Upper lobe of left lung (tissue), 4 donors: ENCODE data around the gene PLXNB2.

Experiments
- EP300 ChIP-seq, 4 donors: sonication (generic); formaldehyde crosslinking; IDR thresholded peaks; one replicate each; pipeline ENCODE4 v1.5.1; 2017; ENCODE audit warnings: antibody characterized with exemption in 4 of 4, control low read depth in 2 of 4
- POLR2A ChIP-seq, 4 donors: fragments of 450-650 bp; IDR thresholded peaks; one replicate each; pipeline ENCODE4 v1.5.1; 2016 to 2017; ENCODE audit warnings: antibody characterized with exemption in 4 of 4, mild to moderate bottlenecking in 2 of 4
- POLR2AphosphoS5 ChIP-seq, 2 donors: sonication (generic); formaldehyde crosslinking; IDR thresholded peaks; one replicate each; pipeline ENCODE4 v1.5.1; 2017; ENCODE audit warnings: antibody characterized with exemption in 2 of 2
- TF ChIP-seq, protein P1 (sequence below), 6 experiments: fragments of 450-650 bp in 4 of 6; fragments of 200-600 bp in 2 of 6; sonication (generic) in 2 of 6; IDR thresholded peaks; one replicate each; pipeline ENCODE4 v1.5.1; 2016 to 2019; ENCODE audit warnings: antibody characterized with exemption in 6 of 6

DNA sequence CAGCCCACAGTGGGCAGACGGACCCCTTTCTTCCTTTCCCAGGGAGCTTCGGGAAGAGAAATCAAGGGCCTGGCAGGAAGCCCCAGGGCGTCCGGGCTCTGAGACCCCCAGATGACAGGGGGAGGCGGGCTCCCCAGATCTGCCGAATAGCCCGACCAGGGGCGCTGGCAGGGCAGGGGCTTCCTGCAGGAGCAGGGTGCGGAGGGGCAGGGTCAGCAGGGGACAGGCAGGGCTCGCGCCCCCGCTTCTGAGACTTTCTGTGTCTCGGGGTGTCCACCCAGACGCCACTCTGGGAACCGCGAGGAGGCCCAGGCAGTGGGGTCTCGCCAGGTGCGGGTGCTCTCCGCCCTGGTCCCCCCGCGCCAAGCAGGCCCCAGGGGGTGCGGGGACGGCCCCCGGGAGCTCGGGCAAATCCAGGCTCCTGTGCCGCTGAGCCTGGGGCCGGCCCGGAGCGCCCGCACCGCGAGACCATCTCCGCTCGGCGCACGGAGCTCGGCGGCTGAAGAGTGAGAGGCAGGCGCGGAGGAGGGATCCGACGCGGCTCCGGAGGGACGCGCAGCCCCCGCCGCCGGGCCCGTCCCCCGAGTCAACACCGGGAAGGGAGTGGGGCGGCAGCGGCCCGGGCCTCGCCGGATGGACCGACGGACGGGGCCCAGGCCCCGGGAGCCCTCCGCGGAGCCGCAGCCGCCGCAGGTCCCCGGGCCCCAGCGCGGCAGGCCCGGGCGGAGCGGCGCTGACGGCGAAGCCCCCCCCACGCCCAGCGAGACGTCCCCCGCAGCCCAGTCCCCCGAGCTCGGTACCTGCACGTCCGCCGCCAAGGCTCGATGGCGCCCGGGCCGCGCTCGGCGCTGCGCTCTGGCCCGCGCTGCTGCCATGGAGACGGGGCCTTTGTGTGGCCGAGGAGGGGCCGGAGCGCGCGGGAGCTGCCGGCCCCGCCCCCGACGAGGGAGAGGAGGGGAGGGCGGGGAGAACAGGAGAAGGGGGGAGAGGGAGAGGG lies at the start of gene PLXNB2:
- TF ChIP-seq POLR2A (IDR thresholded peaks at IDR 0.05) (peak in 2 of 4 donors; percentile 32 to 81), EP300 (IDR thresholded peaks at IDR 0.05) (no peak), POLR2AphosphoS5 (IDR thresholded peaks at IDR 0.05) (peak; percentile 63 to 84)
- TF ChIP-seq, protein P1, sequence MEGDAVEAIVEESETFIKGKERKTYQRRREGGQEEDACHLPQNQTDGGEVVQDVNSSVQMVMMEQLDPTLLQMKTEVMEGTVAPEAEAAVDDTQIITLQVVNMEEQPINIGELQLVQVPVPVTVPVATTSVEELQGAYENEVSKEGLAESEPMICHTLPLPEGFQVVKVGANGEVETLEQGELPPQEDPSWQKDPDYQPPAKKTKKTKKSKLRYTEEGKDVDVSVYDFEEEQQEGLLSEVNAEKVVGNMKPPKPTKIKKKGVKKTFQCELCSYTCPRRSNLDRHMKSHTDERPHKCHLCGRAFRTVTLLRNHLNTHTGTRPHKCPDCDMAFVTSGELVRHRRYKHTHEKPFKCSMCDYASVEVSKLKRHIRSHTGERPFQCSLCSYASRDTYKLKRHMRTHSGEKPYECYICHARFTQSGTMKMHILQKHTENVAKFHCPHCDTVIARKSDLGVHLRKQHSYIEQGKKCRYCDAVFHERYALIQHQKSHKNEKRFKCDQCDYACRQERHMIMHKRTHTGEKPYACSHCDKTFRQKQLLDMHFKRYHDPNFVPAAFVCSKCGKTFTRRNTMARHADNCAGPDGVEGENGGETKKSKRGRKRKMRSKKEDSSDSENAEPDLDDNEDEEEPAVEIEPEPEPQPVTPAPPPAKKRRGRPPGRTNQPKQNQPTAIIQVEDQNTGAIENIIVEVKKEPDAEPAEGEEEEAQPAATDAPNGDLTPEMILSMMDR (IDR thresholded peaks at IDR 0.05), result peak in 3 of 6 experiments; percentile 14 to 18 (median 16)
